SK-N-SH treated with all-trans-retinoic acid at 6 μM for 48 hours (cell line): ENCODE results near the gene NPEPL1.

Experiments
- ARNTL ChIP-seq: fragments of 450-650 bp; formaldehyde crosslinking; IDR thresholded peaks from 2 replicates; pipeline ENCODE4 v1.5.0; 2020; ENCODE audit warnings: low read depth, mild to moderate bottlenecking, moderate library complexity, borderline replicate concordance
- CREB5 ChIP-seq: fragments of 250-450 bp; sonication (Bioruptor Pico); IDR thresholded peaks from 2 replicates; pipeline ENCODE4 v1.5.1; 2020; ENCODE audit warnings: low read depth, mild to moderate bottlenecking, moderate library complexity
- ESRRG ChIP-seq: fragments of 250-450 bp; sonication (Bioruptor Pico); IDR thresholded peaks from 2 replicates; pipeline ENCODE4 v1.6.1; 2021; ENCODE audit warnings: mild to moderate bottlenecking
- GLIS3 ChIP-seq: fragments of 250-450 bp; sonication (Bioruptor Pico); IDR thresholded peaks from 2 replicates; pipeline ENCODE4 v1.5.0; 2020; ENCODE audit warnings: mild to moderate bottlenecking, moderate library complexity
- ISL1 ChIP-seq: fragments of 250-450 bp; sonication (Bioruptor Pico); IDR thresholded peaks from 2 replicates; pipeline ENCODE4 v2.1.2; 2022; ENCODE audit warnings: mild to moderate bottlenecking, moderate library complexity
- PATZ1 ChIP-seq: fragments of 250-450 bp; sonication (Bioruptor Pico); IDR thresholded peaks from 2 replicates; pipeline ENCODE4 v1.8.0; 2020; ENCODE audit warnings: mild to moderate bottlenecking, moderate library complexity, borderline replicate concordance
- POU6F1 ChIP-seq: fragments of 250-450 bp; sonication (Bioruptor Pico); IDR thresholded peaks from 2 replicates; pipeline ENCODE4 v1.8.0; 2021; ENCODE audit warnings: low read depth, mild to moderate bottlenecking, moderate library complexity, borderline replicate concordance
- RARB ChIP-seq: fragments of 250-450 bp; sonication (Bioruptor Pico); IDR thresholded peaks from 2 replicates; pipeline ENCODE4 v1.8.0; 2021; ENCODE audit warnings: mild to moderate bottlenecking, moderate library complexity
- TCF4 ChIP-seq: fragments of 250-450 bp; sonication (Bioruptor Pico); IDR thresholded peaks from 2 replicates; pipeline ENCODE4 v1.8.0; 2021; ENCODE audit warnings: mild to moderate bottlenecking, moderate library complexity, borderline replicate concordance
- ZC3H10 ChIP-seq: fragments of 250-450 bp; sonication (Bioruptor Pico); IDR thresholded peaks from 2 replicates; pipeline ENCODE4 v1.5.1; 2021; ENCODE audit warnings: mild to moderate bottlenecking, moderate library complexity
- ZFP3 ChIP-seq: fragments of 250-450 bp; sonication (Bioruptor Pico); IDR thresholded peaks from 2 replicates; pipeline ENCODE4 v1.5.0; 2020; ENCODE audit warnings: mild to moderate bottlenecking, moderate library complexity
- ZNF565 ChIP-seq: fragments of 450-650 bp; formaldehyde crosslinking; conservative IDR thresholded peaks from 2 replicates; pipeline ENCODE4 v1.5.0; 2020; ENCODE audit warnings: low read depth, mild to moderate bottlenecking, moderate library complexity

- TF ChIP-seq ZFP3 (CRISPR knock-in tag): no peak
- no peak for TF ChIP-seq RARB (CRISPR knock-in tag)
- no peak for TF ChIP-seq ZC3H10 (CRISPR knock-in tag)
- TF ChIP-seq GLIS3 (CRISPR knock-in tag): no peak
- no peak for TF ChIP-seq ISL1
- TF ChIP-seq ESRRG (CRISPR knock-in tag): no peak
- TF ChIP-seq PATZ1 (CRISPR knock-in tag): no peak
- TF ChIP-seq CREB5 (CRISPR knock-in tag): no peak
- no peak for TF ChIP-seq TCF4 (CRISPR knock-in tag)
- TF ChIP-seq ZNF565 (CRISPR knock-in tag): no peak
- no peak for TF ChIP-seq ARNTL (CRISPR knock-in tag)
- no peak for TF ChIP-seq POU6F1 (CRISPR knock-in tag)
These were observed 18.9 kb downstream of the NPEPL1 start for GRCh38 chr20:58711266-58712051.
